ENCODE measurements around the gene WDR11. TPM values are rescaled to one million over a fixed set of nuclear protein-coding genes. Genes with fewer than 3 reads are reported as not detected.

WDR11 gene
- total RNA-seq, 1 donor from 2014 or later, result 54.8 TPM

- Mint-ChIP-seq H3K9me3 (no peaks in the 10 kb centered on the region), H3K4me3 (ENCODE audit: low read depth) (no peak overlapping the region), H3K27me3 (ENCODE audit: low read depth) (peaks cover 3% of the 10 kb centered on the region), H3K27ac (no peak overlapping the region), H3K36me3 (ENCODE audit: low read depth) (no peaks in the 10 kb centered on the region), H3K4me1 (ENCODE audit: low read depth) (peaks cover 7% of the 10 kb centered on the region)
- intact Hi-C loops (cut with micrococcal nuclease), result loop anchor here (5.0 kb wide), 2 partner anchors 946 to 961 kb away; no protein-coding TSS in a partner anchor
- no peak for DNase-seq (ENCODE audit: low spot score)
These were observed 90.3 kb downstream of the WDR11 start for GRCh38 chr10:120941501-120941900.

GRCh38 chr10:120942806-120943413 lies 91.7 kb downstream of the WDR11 start:
- Mint-ChIP-seq H3K36me3 (ENCODE audit: low read depth) (no peaks in the 10 kb centered on the region), H3K4me3 (ENCODE audit: low read depth) (no peak overlapping the region), H3K4me1 (ENCODE audit: low read depth) (peaks cover 7% of the 10 kb centered on the region), H3K27me3 (ENCODE audit: low read depth) (peaks cover 3% of the 10 kb centered on the region), H3K9me3 (no peaks in the 10 kb centered on the region), H3K27ac (peak overlapping the region; percentile 7)
- peak; percentile 65 for DNase-seq (ENCODE audit: low spot score)
- intact Hi-C loops (cut with micrococcal nuclease), result loop anchor here (2.0 to 5.0 kb wide), 3 partner anchors 658 to 959 kb away; no protein-coding TSS in a partner anchor

- intact Hi-C loops (cut with micrococcal nuclease), result loop anchor here (2.0 to 5.0 kb wide), 3 partner anchors 657 to 959 kb away; no protein-coding TSS in a partner anchor
- Mint-ChIP-seq H3K27me3 (ENCODE audit: low read depth) (peaks cover 3% of the 10 kb centered on the region), H3K27ac (no peak overlapping the region), H3K36me3 (ENCODE audit: low read depth) (no peaks in the 10 kb centered on the region), H3K4me3 (ENCODE audit: low read depth) (no peak overlapping the region), H3K9me3 (no peaks in the 10 kb centered on the region), H3K4me1 (ENCODE audit: low read depth) (peaks cover 7% of the 10 kb centered on the region)
- DNase-seq (ENCODE audit: low spot score), result no peak
These were observed 92.4 kb downstream of the WDR11 start for GRCh38 chr10:120943542-120943941.

GRCh38 chr10:120944586-120945125 lies 93.5 kb downstream of the WDR11 start:
- H3K9me3 Mint-ChIP-seq, result no peaks in the 10 kb centered on the region
- no peak for DNase-seq (ENCODE audit: low spot score)
- no peak overlapping the region for H3K4me3 Mint-ChIP-seq (ENCODE audit: low read depth)
- no peaks in the 10 kb centered on the region for H3K36me3 Mint-ChIP-seq (ENCODE audit: low read depth)
- no peak overlapping the region for H3K27ac Mint-ChIP-seq
- intact Hi-C loops (cut with micrococcal nuclease), result loop anchor here (5.0 kb wide), 2 partner anchors 943 to 958 kb away; no protein-coding TSS in a partner anchor
- peaks cover 7% of the 10 kb centered on the region for H3K4me1 Mint-ChIP-seq (ENCODE audit: low read depth)
- H3K27me3 Mint-ChIP-seq (ENCODE audit: low read depth), result peaks cover 7% of the 10 kb centered on the region

GRCh38 chr10:120945182-120945581 lies 94.0 kb downstream of the WDR11 start:
- Mint-ChIP-seq H3K27ac (no peak overlapping the region), H3K4me1 (ENCODE audit: low read depth) (peaks cover 7% of the 10 kb centered on the region), H3K4me3 (ENCODE audit: low read depth) (no peak overlapping the region), H3K27me3 (ENCODE audit: low read depth) (peaks cover 12% of the 10 kb centered on the region), H3K9me3 (no peaks in the 10 kb centered on the region), H3K36me3 (ENCODE audit: low read depth) (no peaks in the 10 kb centered on the region)
- no peak for DNase-seq (ENCODE audit: low spot score)
- intact Hi-C loops (cut with micrococcal nuclease), result no loop called here

GRCh38 chr10:120945801-120946302 lies 94.7 kb downstream of the WDR11 start:
- Mint-ChIP-seq H3K9me3 (no peaks in the 10 kb centered on the region), H3K4me1 (ENCODE audit: low read depth) (peaks cover 7% of the 10 kb centered on the region), H3K4me3 (ENCODE audit: low read depth) (no peak overlapping the region), H3K27ac (no peak overlapping the region), H3K27me3 (ENCODE audit: low read depth) (peaks cover 19% of the 10 kb centered on the region), H3K36me3 (ENCODE audit: low read depth) (no peaks in the 10 kb centered on the region)
- intact Hi-C loops (cut with micrococcal nuclease), result no loop called here
- no peak for DNase-seq (ENCODE audit: low spot score)

GRCh38 chr10:120946497-120946896 lies 95.3 kb downstream of the WDR11 start:
- Mint-ChIP-seq H3K27ac (no peak overlapping the region), H3K4me3 (ENCODE audit: low read depth) (no peak overlapping the region), H3K9me3 (no peaks in the 10 kb centered on the region), H3K4me1 (ENCODE audit: low read depth) (peaks cover 7% of the 10 kb centered on the region), H3K36me3 (ENCODE audit: low read depth) (no peaks in the 10 kb centered on the region), H3K27me3 (ENCODE audit: low read depth) (peaks cover 25% of the 10 kb centered on the region)
- intact Hi-C loops (cut with micrococcal nuclease), result no loop called here
- no peak for DNase-seq (ENCODE audit: low spot score)

- Mint-ChIP-seq H3K9me3 (no peaks in the 10 kb centered on the region), H3K4me1 (ENCODE audit: low read depth) (peaks cover 4% of the 10 kb centered on the region), H3K27ac (no peak overlapping the region), H3K27me3 (ENCODE audit: low read depth) (peaks cover 29% of the 10 kb centered on the region), H3K4me3 (ENCODE audit: low read depth) (peak overlapping the region; percentile 21), H3K36me3 (ENCODE audit: low read depth) (no peaks in the 10 kb centered on the region)
- peak; percentile 50 for DNase-seq (ENCODE audit: low spot score)
- intact Hi-C loops (cut with micrococcal nuclease), result loop anchor here (2.0 kb wide), 2 partner anchors 660 to 786 kb away; no protein-coding TSS in a partner anchor
These were observed 97.9 kb downstream of the WDR11 start for GRCh38 chr10:120948889-120949608.

- peak overlapping the region; percentile 21 for H3K4me3 Mint-ChIP-seq (ENCODE audit: low read depth)
- no peak overlapping the region for H3K27ac Mint-ChIP-seq
- H3K27me3 Mint-ChIP-seq (ENCODE audit: low read depth), result peaks cover 29% of the 10 kb centered on the region
- DNase-seq (ENCODE audit: low spot score), result no peak
- H3K4me1 Mint-ChIP-seq (ENCODE audit: low read depth), result peaks cover 4% of the 10 kb centered on the region
- H3K9me3 Mint-ChIP-seq, result no peaks in the 10 kb centered on the region
- intact Hi-C loops (cut with micrococcal nuclease), result loop anchor here (2.0 kb wide), 2 partner anchors 659 to 785 kb away; no protein-coding TSS in a partner anchor
- H3K36me3 Mint-ChIP-seq (ENCODE audit: low read depth), result no peaks in the 10 kb centered on the region
These were observed 98.5 kb downstream of the WDR11 start for GRCh38 chr10:120949609-120950031.

GRCh38 chr10:120950051-120950561 lies 98.9 kb downstream of the WDR11 start:
- H3K9me3 Mint-ChIP-seq, result no peaks in the 10 kb centered on the region
- H3K36me3 Mint-ChIP-seq (ENCODE audit: low read depth), result no peaks in the 10 kb centered on the region
- peaks cover 2% of the 10 kb centered on the region for H3K4me1 Mint-ChIP-seq (ENCODE audit: low read depth)
- H3K27me3 Mint-ChIP-seq (ENCODE audit: low read depth), result peaks cover 29% of the 10 kb centered on the region
- no peak overlapping the region for H3K4me3 Mint-ChIP-seq (ENCODE audit: low read depth)
- H3K27ac Mint-ChIP-seq, result no peak overlapping the region
- intact Hi-C loops (cut with micrococcal nuclease), result no loop called here
- DNase-seq (ENCODE audit: low spot score), result no peak

- peaks cover 29% of the 10 kb centered on the region for H3K27me3 Mint-ChIP-seq (ENCODE audit: low read depth)
- DNase-seq (ENCODE audit: low spot score), result no peak
- no peaks in the 10 kb centered on the region for H3K4me1 Mint-ChIP-seq (ENCODE audit: low read depth)
- no peaks in the 10 kb centered on the region for H3K9me3 Mint-ChIP-seq
- H3K27ac Mint-ChIP-seq, result no peak overlapping the region
- intact Hi-C loops (cut with micrococcal nuclease), result no loop called here
- H3K4me3 Mint-ChIP-seq (ENCODE audit: low read depth), result no peak overlapping the region
- H3K36me3 Mint-ChIP-seq (ENCODE audit: low read depth), result no peaks in the 10 kb centered on the region
These were observed 100.1 kb downstream of the WDR11 start for GRCh38 chr10:120951288-120951687.

- Mint-ChIP-seq H3K9me3 (no peaks in the 10 kb centered on the region), H3K36me3 (ENCODE audit: low read depth) (no peaks in the 10 kb centered on the region), H3K4me3 (ENCODE audit: low read depth) (no peak overlapping the region), H3K27ac (no peak overlapping the region), H3K27me3 (ENCODE audit: low read depth) (peaks cover 29% of the 10 kb centered on the region), H3K4me1 (ENCODE audit: low read depth) (no peaks in the 10 kb centered on the region)
- intact Hi-C loops (cut with micrococcal nuclease), result no loop called here
- no peak for DNase-seq (ENCODE audit: low spot score)
These were observed 102.7 kb downstream of the WDR11 start for GRCh38 chr10:120953897-120954296.

Data from activated T-helper 2 cell treated with anti-CD3 and anti-CD28 coated beads, Interferon-gamma antibody, Interleukin-2, Interleukin-4, amounts not matched to agents 10 μg/mL and 5 μg/mL and 100 μg/mL, durations not matched to agents 14 hours and 24 hours and 36 hours (primary cell).